Uterus (tissue), 2 donors: ENCODE results near the gene CLEC19A.

Experiments used
- POLR2A ChIP-seq, 2 donors: fragments of 450-650 bp; IDR thresholded peaks; one replicate each; pipeline ENCODE4 v1.6.1; 2016; ENCODE audit warnings: antibody characterized with exemption in 2 of 2, mild to moderate bottlenecking in 1 of 2, moderate library complexity in 1 of 2
- TF ChIP-seq, protein P1 (sequence below), 4 experiments: fragments of 200-600 bp in 2 of 4; fragments of 450-650 bp in 2 of 4; sonication (generic) in 2 of 4; IDR thresholded peaks; one replicate each; pipeline ENCODE4 v1.5.1; 2016 to 2019; ENCODE audit warnings: antibody characterized with exemption in 4 of 4, mild to moderate bottlenecking in 2 of 4, moderate library complexity in 1 of 4

DNA sequence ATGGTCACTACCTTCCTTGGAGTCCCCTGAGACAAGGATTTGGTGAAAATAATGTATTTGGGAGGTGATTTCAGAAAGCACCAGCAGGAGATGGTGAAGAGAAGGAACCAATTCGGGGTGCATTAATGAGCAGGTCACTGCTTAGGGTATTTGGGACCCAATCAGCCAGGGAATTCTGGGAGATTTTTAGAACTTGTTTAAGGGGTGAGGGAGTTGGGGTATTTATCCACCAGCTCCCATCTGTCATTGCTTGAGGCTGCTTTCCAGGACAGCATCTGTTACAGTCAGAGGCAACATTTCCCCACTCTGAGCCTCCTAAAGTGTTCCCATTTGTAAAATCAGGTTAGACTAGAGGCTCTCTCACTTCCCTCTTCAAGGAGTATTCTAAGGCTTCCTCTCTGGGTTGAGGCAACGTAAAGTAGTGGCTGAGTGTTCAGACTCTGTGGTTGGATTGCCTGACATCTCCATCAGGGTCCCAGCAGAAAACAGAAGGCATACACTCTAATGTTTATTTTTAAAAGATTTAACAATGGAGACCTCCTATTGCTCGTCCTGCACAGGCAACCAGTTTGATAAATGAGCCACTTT, 60.9 kb downstream of the CLEC19A start:
- TF ChIP-seq, protein P1, sequence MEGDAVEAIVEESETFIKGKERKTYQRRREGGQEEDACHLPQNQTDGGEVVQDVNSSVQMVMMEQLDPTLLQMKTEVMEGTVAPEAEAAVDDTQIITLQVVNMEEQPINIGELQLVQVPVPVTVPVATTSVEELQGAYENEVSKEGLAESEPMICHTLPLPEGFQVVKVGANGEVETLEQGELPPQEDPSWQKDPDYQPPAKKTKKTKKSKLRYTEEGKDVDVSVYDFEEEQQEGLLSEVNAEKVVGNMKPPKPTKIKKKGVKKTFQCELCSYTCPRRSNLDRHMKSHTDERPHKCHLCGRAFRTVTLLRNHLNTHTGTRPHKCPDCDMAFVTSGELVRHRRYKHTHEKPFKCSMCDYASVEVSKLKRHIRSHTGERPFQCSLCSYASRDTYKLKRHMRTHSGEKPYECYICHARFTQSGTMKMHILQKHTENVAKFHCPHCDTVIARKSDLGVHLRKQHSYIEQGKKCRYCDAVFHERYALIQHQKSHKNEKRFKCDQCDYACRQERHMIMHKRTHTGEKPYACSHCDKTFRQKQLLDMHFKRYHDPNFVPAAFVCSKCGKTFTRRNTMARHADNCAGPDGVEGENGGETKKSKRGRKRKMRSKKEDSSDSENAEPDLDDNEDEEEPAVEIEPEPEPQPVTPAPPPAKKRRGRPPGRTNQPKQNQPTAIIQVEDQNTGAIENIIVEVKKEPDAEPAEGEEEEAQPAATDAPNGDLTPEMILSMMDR (IDR thresholded peaks at IDR 0.05), result no peak
- TF ChIP-seq POLR2A (IDR thresholded peaks at IDR 0.05), result no peak
